T-helper 2 cell treated with Interferon-gamma antibody and Interleukin-4, amounts not matched to agents 100 ng/mL and 5 ng/mL, for 36 hours (primary cell): Measurements from ENCODE around the gene CD44. TPM values are rescaled to one million over a fixed set of nuclear protein-coding genes. Genes with fewer than 3 reads are reported as not detected.

Source experiments
- intact Hi-C: fragments of 100-400 bp; cut with micrococcal nuclease; formaldehyde crosslinking; loops from one replicate; pipeline ENCODE4 v1.15.1; 2023
- total RNA-seq: library from RNA; stranded (reverse); gene quantifications from 2 replicates; pipeline ENCODE4 v1.2.3, GENCODE V29; 2022

The CD44 gene
- total RNA-seq, 1 donor from 2014 or later, result 296 TPM

DNA sequence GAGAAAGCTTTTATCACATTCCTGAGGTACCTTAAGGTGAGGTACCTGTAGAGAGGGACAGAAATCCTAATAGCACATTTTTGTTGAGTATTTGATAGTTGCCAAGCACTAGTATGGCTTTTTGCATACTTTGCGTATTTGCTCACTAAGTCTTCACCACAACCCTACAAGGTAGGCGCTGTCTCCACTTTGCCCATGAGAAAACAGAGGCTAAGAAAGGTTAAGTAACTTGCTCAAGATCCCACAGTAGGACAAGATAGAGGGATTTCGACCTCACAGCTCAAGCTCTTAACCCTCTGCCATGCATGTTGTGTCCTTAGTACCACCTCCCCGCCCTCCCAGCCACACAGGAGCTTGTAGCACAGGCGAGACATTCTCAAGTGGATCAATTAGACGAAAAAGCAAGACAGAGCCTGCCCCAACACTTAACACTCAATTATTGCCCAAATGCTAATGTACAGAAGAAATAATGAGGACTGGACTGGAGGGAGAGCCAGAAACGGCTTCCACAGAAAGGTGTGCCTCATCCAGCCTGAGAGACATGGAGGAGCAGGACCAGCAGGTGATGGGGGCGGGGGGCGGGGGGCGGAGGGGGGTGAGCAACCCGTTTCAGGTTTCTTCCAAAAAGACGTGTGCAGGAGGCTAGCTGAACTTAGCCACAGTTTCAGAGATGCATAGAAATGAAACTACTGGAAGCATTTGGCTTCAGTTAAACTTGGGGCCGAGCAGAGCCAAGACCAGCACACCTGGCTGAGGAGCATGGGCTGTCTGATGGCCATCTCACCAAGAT is 26.7 kb upstream of the CD44 start:
- intact Hi-C loops, result no loop called here

GRCh38 chr11:35112846-35113105 is 26.2 kb upstream of the CD44 start:
- intact Hi-C loops, result no loop called here

DNA sequence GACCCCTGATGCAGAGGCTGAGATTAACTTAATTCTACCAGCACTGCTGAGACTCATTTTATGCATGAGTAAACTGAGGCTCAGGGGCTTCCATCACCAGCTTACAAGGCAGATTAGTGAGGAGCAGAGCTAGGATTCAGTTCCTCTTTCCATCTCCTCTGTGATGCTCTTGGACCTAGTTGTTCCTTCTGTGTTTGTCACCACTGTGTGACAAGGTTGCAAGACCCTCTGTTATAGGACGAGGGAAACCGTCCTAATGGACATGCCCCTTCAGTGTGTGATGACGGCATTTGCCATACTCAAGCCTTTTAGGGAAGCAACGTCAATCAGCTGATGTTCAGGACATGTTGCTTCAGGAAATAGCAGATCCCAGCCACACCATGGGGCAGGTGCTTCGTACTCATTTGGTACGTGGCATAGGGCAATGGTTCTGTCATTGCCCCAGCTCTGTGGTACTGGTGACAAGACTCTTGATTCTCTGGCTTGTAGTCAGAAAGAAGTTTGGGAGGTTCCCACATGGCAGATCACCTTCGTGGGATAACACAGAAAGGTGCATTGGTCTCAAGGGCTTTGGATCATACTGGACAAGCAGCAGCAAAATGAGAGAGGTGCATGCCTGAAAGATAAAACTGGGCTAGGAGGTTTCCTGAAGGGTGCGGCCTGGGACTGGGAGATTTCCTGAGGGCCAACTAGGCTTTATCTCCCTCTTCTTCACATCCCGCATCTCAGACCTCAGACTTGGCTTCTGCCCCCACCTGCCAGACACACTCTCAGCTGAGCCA is 23.9 kb upstream of the CD44 start:
- intact Hi-C loops, result no loop called here

DNA sequence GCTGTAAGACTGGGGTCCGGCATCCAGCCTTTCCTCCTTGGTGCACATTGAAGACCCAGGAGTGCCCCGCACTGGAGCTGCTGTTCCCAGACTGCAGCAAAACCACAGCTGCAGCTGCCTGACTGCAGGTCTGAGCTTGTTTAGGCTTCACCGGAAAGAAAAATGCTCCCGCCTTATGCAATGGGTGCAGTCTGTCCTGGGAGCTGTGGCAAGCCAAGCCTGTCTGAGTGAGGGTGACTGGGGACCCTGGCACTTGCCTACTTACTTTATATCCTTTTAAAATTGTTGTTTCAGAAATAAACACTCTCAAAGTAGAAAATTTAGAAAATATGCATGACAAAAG is 23.3 kb upstream of the CD44 start:
- intact Hi-C loops, result no loop called here

GRCh38 chr11:35116245-35116644 is 22.7 kb upstream of the CD44 start:
- intact Hi-C loops, result no loop called here

GRCh38 chr11:35116762-35117640 is 22.0 kb upstream of the CD44 start:
- intact Hi-C loops, result no loop called here

GRCh38 chr11:35118906-35119305 is 20.1 kb upstream of the CD44 start:
- intact Hi-C loops, result no loop called here

GRCh38 chr11:35121326-35121865 is 17.6 kb upstream of the CD44 start:
- intact Hi-C loops, result no loop called here

DNA sequence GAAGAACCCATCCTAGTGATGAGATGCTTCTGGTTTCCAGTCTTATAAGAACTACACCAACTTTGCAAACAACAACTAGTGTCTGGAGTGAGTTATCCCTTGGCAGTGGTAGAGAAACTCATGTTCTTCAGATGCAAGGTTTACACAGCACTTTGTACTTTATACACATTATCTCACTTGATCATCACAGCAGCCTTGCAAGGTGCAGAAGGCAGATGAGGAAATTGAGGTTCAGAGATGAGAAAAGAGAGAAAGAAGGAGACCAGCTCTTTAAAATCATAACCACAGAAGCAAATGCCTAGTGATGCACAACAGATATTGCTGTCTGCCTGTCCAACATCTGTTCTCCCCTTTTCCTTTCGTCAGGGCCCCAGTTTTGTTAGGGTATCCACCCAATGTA is 16.7 kb upstream of the CD44 start:
- intact Hi-C loops, result loop anchor here (2.0 kb wide), 2 partner anchors 16 to 40 kb away; partner anchors contain the start of gene CD44

- intact Hi-C loops, result loop anchor here (2.0 kb wide), 1 partner anchor 19 kb away; no protein-coding TSS in a partner anchor
Measured at GRCh38 chr11:35126000-35126878, 12.7 kb upstream of the CD44 start.

GRCh38 chr11:35126879-35127581 is 11.9 kb upstream of the CD44 start:
- intact Hi-C loops, result loop anchor here (2.0 kb wide), 1 partner anchor 18 kb away; no protein-coding TSS in a partner anchor

- intact Hi-C loops, result loop anchor here (2.0 kb wide), 1 partner anchor 17 kb away; no protein-coding TSS in a partner anchor
Measured at GRCh38 chr11:35127619-35128018, 11.4 kb upstream of the CD44 start.

DNA sequence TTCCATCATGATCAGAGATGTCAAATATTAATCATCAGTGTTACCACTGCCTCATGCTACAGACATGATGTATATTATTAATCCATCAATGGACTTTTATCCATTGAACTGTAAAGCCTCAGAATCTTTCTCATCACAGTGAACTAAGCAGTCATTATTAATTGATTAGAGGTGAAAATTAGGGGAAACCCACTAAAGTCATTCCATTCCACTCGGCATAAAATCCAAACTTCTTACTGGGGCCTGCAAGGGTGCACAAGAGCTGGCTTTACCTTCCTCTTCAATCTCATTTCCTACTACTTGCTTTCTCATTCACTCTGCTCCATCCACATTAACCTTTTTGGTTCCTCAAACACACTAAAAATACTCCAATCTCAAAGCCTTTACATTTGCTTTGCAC is 7.9 kb upstream of the CD44 start:
- intact Hi-C loops, result no loop called here

DNA sequence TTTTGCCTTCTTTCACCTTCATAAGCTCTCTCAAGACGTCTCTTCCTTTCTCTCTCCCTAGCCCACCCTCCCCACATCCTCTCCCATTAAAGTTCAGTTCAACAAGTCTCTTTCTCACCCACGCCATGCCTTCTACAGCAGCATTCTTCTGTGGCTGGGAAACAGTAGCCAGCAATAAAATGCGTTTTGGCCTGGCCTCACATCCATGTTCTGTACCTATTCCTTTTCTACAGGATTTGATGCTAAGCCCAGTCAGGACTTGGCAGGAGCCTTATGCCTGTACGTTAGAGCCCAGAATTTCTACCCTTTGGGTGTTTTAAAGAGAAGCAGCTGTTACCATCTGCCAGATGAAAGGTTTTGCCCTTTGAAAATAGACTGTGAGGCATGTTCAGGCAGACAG is 7.1 kb upstream of the CD44 start:
- intact Hi-C loops, result no loop called here

GRCh38 chr11:35133656-35134055 is 5.3 kb upstream of the CD44 start:
- intact Hi-C loops, result no loop called here

GRCh38 chr11:35134403-35135148 is 4.4 kb upstream of the CD44 start:
- intact Hi-C loops, result no loop called here

DNA sequence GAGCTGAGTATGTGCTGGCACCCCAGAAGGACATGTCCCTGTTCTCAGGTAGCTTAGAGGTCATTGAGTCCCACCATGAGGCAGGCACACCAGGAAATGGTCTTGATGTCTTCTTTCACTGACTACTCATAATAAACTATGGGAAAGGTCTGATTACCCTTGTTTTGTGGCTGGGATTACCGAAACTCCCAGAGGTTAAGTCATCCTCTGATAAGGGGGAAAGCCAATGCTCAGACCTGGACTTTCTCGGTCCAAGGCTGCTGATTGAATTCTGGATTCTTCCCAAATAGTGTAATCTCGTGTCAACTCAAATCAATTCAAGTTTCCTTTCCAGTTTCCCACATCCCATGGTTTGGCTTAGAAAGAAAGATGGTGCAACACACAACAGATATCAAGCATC is 3.7 kb upstream of the CD44 start:
- intact Hi-C loops, result no loop called here

GRCh38 chr11:35136311-35136710 is 2.7 kb upstream of the CD44 start:
- intact Hi-C loops, result no loop called here

DNA sequence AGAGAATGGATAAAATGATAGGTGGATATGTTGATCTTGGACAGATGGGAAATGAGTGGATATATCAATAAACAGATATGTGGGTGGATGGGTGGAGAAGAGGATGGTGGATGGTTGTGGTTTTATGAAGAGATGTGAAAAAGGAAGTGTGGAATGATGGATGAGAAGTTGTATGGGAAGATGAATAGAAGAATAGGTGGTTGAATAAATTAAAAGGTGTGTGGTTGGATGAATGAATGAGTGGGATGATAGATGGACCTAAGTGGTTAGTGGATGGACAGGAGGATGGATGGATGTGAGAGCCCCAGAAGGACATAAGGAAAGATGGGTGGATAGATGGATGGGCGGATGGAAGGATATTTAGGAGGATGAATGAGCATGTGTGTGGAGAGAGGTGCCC is 913 bp upstream of the CD44 start:
- intact Hi-C loops, result loop anchor here (2.0 kb wide), 3 partner anchors 15 to 139 kb away; no protein-coding TSS in a partner anchor
